ENCODE results near the gene C10orf62.

The C10orf62 gene

DNA sequence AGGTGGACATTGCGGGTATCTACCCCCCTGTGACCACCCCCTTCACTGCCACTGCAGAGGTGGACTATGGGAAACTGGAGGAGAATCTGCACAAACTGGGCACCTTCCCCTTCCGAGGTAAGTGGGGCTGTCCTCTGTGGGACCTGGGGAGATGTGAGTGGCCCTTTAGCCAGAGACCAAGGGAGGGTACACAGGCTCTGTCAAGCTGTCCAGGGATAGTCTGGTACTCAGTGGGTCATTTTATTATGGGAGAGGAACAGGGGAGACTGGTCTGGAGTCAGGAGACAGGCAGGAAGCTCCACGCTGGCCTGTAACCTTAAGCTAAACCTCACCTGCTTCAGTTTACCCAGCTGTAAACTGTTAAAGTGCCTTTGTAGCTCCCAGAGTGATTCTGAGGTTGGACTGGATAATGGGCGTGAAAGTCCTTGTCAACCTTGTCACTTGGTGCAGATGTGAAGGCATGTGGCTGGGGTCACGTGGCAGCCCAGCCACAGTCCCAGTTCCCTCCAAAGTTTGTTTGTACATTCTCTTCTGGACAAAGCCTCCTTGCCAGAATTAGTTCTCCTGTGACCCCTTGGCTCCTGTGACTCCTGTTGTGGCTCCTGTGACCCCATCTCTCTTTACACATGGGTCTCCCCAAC lies 4.6 kb upstream of the C10orf62 start:
- DNase-seq (ENCODE audit: low read depth in 2 of 2) = no peak

DNA sequence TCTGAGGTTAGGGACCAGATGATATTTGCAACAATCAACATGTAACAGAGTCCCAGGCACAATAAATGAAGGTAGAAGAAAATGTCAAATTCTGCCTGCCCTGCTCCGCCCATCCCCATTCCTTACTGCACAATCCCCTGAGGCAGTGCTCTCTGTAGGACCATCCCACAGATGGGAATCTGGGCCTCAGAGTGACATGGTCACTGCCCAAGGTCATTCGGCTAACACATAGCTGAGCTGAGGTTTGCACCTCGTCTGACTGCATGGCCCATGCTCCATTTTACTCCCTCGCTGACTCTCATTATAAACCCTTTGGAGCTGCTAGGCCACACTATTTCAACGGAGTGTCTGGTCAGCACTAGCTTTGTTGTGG lies 4.1 kb upstream of the C10orf62 start:
- no peak for DNase-seq (ENCODE audit: low read depth in 2 of 2)

DNA sequence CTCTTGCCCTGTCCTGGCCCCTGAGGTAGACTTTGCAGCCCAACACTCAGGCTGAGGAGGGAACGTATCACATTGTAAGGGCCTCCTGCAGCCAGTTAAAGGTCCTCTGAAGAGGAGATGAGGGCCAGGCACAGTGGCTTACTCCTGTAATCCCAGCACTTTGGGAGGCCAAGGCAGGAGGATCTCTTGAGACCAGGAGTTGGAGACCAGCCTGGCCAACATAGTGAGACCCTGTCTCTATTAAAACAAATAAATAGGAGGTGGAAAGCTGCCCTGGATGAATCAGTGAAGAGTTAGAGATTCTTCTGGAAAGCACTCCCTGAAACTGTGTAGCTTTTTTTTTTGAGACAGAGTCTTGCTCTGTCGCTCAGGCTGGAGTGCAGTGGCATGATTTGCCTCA lies 2.3 kb upstream of the C10orf62 start:
- no peak for DNase-seq (ENCODE audit: low read depth in 2 of 2)

DNA sequence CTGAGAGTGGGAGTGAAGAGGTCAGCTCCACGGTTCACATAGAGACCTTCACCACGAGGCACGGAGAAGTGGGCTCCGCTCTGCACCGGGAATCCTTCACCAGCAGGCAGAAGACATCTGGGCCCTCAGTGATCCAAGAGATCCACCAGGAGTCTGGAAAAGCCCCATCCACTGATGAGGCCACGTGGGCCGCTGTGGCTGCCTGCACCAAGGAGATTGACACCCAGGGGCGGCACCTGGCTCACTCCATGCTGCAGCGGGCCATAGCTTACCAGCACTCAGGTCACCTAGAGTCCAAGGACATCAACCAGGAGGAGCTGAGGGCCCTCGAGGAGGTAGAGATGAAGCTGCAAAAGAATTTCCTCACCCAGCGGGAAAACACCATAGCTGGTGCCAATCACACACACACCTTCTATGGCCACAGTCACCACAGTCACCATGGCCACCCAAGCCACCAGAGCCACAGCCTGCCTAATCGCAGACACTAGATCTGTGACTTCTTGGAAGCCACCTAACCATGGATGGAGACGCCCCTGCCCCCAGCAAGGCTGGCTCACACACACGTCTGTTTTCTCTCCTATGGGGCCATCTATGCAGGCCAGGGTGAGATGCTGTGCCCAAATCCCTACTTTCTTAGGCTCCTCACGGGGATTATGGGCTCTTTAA lies 694 bp downstream of the C10orf62 start:
- DNase-seq (ENCODE audit: low read depth in 2 of 2) = no peak

DNA sequence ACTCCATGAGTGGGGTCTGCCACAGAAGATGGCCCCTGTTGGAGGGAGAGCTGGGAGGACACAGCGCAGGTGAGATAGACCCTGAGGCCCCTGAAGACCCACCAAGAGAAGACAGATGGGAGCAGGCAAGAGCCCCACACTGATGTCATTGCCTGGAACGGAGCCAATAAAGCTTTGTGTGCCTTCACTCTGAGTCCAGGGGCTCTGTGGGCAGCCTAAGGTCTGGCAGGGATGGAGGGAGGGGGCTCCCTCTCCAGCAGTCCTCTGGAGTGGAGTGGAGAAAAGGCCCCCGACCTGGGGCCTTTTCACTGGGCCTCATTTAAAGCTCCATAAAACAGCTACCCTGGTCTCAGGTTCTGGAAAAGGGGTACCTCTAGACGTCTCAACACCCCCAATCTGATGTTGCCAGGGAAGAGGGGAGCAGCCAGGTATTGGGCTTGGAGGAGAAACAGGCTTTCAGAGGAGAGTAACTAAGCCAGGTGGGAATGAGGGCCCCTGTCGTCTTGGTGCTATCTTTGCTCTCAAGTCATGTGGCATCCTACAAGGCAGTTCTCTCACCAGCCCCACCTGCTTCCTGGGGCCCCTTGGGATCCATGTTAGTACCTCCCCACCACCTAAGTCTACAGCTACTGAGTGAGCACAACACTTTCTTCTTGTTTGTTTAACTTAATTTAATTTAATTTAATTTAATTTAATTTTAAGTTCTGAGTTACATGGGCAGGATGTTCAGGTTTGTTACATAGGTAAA lies 1.4 kb downstream of the C10orf62 start:
- DNase-seq (ENCODE audit: low read depth in 2 of 2) = no peak

DNA sequence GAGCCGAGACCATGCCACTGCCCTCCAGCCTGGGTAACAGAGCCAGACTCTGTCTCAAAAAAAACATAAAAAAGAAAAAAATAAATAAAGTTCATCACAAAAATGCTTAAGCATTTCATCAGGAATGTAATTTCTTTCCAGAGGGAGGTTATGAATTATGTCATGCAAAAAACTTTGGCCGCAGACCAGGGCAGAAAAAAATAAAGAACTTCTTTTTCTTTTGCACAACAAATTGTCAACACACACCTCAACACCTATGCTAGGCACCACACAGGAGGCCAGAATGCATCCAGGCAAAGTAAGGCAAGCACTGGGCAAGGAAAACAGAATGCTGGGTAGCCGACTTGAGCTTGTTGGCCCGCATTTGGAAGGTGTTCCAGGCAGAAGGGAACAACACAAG lies 3.9 kb downstream of the C10orf62 start:
- DNase-seq (ENCODE audit: low read depth in 2 of 2) = no peak

DNA sequence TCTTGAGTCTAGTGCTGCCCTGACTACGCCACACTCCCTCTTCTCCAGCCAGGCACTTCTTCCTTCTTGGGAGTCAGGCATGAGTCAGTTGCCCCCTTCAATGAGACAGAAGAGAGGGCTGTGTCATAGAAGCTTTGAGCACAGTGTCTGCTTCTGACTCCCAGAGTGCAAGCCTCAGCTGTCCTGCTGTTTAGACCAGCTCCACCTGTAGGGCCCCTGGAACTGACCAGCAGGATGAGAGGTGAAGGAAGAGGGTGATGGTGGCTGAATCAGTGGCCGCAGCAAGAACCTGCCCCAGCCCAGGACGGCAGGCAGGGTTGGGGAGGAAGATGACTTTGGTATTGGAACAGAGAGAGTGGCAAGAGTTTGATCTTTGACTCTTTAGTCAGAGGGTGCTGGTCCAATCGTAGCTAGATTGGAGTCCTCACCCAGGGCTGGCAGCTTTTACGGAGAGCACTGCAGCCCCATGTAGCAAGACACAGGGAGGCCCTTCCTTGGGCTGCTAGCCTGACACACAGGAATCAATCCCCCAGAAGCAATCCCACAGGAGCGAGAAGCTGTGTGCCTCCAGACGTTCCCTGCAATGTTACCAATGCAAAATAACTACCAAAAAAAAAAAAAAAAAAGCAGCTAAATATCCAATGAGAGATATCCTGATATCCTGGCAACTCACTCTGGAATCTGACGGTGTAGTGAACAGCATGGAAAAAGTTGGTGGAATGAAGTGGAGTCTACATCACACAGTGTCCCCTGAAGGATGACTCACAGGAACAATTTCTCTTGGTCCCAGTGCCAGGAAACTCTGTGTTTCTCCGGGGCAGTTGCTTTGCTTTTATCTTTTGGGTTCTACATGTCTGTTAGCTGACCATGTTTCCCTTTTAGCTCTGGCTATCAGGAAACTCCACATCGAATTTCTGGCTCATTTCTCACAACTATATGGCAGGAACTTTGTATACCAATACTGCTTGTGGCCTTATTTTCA lies 6.9 kb downstream of the C10orf62 start:
- no peak for DNase-seq (ENCODE audit: low read depth in 2 of 2)

DNA sequence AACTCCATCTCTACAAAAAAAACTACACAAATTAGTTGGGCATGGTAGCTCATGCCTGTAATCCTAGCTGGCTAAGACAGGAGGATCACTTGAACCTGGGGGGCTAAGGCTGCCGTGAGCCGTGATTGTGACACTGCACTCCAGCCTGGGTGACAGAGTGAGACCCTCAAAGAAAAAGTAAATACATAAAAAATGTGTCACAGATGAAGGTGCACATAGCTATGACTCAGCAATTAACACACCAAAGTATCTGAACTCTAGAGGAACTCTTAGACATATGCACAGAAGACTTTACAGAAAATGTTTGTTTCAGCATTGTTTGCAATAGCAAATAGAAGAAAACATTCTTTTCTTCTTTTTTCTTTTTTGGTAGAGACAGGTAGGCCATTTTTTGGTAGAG lies 8.3 kb downstream of the C10orf62 start:
- DNase-seq (ENCODE audit: low read depth in 2 of 2) = no peak

DNA sequence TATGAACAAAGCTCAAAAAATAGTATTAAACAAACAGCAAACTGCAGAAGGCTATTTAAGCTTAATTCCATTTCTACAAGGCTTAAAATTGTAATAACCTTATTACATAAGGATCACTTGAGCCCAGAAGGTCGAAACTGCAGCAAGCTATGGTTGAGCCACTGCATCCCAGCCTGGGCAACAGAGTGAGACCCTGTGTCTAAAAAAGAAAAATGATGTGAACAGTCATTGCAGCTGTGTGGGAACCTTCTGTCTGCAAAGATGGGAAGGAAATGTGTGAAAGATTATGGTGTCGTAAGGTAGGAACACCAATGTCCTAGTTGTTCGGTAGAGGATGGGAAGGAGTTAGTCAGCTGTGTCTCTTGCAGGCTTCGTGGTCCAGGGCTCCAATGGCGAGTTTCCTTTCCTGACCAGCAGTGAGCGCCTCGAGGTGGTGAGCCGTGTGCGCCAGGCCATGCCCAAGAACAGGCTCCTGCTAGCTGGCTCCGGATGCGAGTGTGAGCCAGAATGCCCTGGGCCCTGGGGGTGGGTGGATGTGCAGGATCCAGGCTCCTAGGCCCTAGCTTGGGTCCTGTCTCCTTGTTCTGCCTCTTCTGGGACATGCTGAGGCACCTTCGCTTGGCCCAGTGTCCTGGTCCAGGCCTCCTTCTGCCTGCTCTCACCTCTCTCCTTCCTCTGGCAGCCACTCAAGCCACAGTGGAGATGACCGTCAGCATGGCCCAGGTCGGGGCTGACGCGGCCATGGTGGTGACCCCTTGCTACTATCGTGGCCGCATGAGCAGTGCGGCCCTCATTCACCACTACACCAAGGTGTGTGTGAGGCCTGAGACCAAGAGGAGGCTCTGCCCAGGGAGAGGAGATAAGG lies 9.1 kb downstream of the C10orf62 start:
- DNase-seq (ENCODE audit: low read depth in 2 of 2) = no peak

DNA sequence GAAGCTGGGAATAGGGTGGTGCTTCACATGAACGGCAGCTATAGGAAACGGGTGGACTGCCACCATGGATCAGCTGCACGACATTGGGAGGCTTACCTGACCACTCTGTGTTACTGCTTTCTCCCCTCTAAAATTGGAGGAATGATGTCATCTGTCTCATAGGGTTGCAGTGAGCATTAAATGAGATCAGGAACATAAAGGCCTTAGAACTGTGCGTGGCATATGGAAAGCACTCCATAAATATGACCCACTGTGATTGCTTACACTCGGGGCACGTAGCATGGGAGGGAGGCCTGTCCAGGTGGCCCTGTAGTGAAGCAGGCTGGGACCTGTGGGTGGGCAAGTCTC lies 9.7 kb downstream of the C10orf62 start:
- no peak for DNase-seq (ENCODE audit: low read depth in 2 of 2)

DNA sequence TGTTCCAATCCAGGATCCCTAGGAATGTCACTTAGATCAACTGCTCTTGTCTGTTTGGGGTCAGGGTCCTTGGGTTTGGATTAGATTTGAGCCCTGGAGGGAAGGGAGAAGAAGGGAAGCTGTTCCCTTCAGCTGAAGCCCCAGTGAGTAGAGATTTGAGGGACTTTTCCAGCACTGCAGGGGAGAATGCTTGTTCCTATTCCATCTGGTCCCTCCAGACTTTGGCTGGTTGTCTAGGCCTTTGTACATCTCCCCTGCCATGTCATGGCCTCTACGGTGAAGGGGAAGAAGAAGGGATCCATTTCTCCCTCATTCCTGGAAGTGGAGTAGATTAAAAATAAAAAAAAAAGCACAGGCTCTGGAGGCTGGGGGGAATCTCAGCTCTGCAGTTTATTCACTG lies 11.1 kb downstream of the C10orf62 start:
- DNase-seq (ENCODE audit: low read depth in 2 of 2) = no peak

DNA sequence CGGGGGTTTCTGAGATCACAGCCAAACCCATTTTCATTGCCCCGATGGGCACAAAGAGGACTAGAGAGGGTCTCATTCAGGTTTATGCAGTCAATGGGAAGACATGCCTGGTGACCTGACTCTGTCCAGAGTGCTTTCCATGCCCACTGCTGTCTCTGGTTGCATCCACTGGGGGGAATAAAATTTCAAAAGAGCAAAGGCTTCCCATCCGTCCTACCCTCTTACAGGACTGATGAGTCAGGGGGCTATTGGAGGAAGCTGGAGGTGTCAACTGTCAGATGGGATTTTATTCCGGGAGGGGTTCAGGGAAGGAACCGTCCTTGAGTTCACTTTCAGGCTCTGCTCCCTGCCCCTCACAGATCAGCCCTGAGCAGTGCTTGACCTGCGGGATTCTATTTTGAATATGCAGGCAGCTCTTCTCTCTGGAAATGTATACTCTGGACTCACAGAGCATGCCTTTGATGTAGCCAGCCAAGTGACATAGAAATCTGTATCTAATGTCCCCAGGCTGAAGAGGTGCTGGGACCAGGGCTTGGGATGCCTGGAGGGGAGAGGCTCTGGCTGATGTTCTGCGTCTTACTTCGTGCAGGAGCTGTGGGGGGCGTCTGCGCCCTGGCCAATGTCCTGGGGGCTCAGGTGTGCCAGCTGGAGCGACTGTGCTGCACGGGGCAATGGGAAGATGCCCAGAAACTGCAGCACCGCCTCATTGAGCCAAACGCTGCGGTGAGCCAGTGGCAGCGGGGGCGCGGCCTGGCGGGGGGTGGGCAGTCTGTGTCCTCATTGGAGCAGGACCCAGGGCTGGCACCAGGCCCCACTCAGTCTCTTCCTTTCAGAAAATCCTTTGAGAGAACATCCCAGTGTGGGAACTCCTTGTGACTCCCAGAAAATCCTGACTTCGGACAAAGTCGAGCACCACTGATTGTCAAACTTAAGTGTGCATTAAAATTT lies 12.0 kb downstream of the C10orf62 start:
- no peak for DNase-seq (ENCODE audit: low read depth in 2 of 2)

DNA sequence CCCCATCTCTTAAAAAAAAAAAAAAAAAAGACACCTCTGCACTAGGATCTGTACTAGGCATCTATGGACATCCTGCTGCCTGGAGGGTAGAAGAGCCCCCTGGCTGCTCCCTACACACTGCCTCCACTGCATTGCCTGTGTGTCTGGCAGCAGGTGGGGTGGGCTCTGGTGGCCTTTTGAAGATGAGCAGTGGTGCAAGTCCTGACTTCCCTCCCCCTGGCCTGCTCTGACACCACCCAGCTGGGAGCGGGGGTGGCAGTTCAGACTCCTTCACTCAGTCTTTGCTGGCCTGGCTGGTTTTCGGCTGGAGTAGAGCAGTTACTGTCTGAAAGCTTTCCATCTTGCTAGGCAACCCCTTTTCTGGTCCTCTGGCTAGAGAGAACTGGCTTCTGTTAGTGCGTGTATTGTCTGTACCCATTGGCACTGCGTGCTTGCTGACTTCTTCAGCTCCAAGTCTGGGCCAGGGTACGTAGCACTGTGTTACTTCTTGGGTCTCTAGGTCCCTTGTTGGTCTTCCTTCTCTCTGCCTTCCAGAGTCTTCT lies 17.6 kb downstream of the C10orf62 start:
- no peak for DNase-seq (ENCODE audit: low read depth in 2 of 2)

DNA sequence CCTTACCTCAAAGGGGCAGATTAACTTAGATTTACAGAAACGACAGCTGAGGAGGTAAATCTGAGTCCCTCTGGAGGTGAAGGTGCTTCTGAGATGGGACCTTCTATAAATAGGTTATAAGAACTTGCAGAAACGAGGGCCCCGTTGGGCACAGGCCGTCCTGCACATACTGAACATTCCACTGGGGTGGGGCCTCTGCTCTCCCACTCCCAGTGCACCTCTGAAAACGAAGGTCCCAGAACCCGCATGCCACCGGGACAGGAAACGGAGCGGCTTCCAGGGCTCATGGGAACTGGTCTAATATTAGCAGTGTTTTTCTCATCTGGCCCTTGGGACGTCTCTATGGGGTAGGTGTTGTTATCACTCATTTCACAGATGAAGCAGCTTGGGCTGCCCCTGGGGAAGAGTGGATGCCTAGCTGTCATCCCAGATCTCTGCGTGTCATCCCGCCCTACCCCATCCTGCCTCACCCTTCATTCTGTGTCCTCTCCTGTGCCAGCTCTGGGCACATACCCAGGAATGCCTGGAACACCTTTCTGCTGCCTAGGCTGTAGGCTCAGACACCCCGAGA lies 19.6 kb downstream of the C10orf62 start:
- no peak for DNase-seq (ENCODE audit: low read depth in 2 of 2)

DNA sequence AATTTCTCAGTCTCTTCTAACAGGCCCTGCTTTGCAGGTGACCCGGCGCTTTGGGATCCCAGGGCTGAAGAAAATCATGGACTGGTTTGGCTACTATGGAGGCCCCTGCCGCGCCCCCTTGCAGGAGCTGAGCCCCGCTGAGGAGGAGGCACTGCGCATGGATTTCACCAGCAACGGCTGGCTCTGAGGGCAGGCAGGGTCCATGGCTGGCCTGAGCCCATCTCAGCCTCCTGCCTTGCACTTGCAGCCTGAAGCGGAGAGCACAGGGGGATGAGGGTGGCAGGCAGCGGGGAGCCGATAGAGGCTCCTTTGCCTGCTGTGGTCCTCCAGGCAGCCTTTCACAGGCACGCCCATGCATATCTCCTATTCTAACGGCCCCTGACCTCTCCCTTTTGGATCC lies 22.0 kb downstream of the C10orf62 start:
- no peak for DNase-seq (ENCODE audit: low read depth in 2 of 2)

DNA sequence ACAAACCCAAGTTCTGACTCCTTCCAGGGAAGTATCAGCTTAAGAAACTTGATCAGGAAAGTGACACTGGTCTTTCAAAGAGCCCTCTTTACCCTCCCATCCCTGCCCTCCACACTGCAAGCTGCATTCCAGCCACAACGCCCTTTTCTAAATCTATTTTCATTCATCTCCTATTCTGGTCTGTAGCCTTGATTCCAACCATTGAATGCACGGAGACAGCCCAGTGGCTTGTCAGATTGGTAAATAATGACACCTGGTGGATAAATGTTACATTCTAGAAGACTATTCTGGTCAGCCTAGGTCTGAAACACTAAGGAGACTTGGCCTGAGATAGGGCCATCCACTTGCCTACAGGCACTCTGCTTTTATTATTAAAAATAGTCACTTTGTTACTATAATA lies 22.9 kb downstream of the C10orf62 start:
- no peak for DNase-seq (ENCODE audit: low read depth in 2 of 2)

DNA sequence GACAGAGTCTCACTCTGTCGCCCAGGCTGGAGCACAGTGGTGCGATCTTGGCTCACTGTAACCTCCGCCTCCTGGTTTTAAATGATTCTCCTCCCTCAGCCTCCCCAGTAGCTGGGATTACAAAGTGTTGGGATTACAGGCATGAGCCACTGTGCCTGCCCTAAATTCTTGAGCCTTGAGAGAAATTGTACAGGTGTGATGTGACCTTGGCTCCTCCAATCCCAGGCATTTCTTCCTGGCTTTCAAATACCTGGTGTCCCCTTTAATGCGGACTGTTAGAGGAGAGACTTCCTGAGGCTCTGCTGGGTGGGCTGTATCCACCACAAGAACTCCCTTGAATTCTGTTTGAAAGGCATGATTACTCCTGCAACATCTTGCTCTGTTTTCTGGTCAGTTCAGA lies 28.8 kb downstream of the C10orf62 start:
- no peak for DNase-seq (ENCODE audit: low read depth in 2 of 2)

DNA sequence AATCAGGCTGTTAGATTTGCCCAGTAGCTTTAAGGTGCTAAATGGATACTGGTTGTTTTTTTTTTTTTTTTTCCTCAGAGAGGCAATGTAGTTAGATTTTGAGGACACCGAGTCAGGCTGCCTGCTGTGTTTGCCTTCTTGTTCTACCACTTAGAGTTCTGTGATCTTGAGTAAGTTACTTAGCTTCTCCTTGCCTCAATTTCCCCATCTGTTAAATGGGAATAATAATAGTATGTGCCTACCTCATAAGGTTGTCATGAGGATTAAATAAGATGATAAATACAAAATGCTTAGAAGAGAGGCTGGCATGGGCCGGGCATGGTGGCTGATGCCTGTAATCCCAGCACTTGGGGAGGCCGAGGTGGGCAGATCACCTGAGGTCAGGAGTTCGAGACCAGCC lies 29.2 kb downstream of the C10orf62 start:
- DNase-seq (ENCODE audit: low read depth in 2 of 2) = no peak

DNA sequence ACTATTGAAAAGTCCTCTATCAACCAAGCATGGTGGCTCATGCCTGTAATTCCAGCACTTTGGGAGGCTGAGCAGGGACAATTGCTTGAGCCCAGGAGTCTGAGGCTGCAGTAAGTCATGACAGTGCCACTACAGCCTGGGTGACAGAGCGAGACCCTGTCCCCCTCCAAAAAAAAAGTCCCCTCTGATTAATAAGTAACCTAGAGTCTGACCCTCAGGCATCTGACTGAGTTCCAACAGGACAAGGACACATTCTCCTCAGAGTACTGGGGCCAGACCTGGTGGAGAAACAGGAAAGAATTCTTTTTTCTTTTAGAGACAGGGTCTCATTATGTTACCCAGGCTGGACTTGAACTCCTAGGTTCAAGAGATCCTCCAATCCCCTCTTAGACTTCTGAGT lies 33.8 kb downstream of the C10orf62 start:
- DNase-seq (ENCODE audit: low read depth in 2 of 2) = no peak

Measured in stimulated activated CD8-positive, alpha-beta memory T cell treated with anti-CD3 and anti-CD28 coated beads, Interleukin-2, amount 100 ng/mL, for 1 hour (primary cell).